Cardiac muscle cell (in vitro differentiated cells and primary cell): Measurements from ENCODE around the gene OTUB2. TPM values are rescaled to one million over a fixed set of nuclear protein-coding genes. Genes with fewer than 3 reads are reported as not detected.
A peak's percentile ranks its signal among the peaks of the same experiment; 100 is the strongest.

Experiments
- DNase-seq, 2 donors: peaks; one replicate each; pipeline versions ENCODE4 v3.0.0 to v3.0.0-alpha.2; 2010 to 2017; ENCODE audit warnings: low read depth in 1 of 2, low spot score in 1 of 2
- H3K27ac ChIP-seq: fragments of 200-600 bp; sonication (generic); 2 replicates; pipeline ENCODE4 v1.5.1; 2016
- H3K27me3 ChIP-seq: fragments of 200-600 bp; sonication (generic); 2 replicates; pipeline ENCODE4 v1.6.0; 2016; ENCODE audit warnings: control low read depth
- H3K36me3 ChIP-seq: fragments of 200-600 bp; sonication (generic); 2 replicates; pipeline ENCODE4 v1.5.1; 2016; ENCODE audit warnings: control low read depth
- H3K4me1 ChIP-seq: fragments of 200-600 bp; sonication (generic); 2 replicates; pipeline ENCODE4 v1.8.1; 2017; ENCODE audit warnings: low read depth, mild to moderate bottlenecking, mixed run types
- H3K4me3 ChIP-seq: fragments of 200-600 bp; sonication (generic); 2 replicates; pipeline ENCODE4 v1.5.1; 2016; ENCODE audit warnings: mild to moderate bottlenecking
- H3K9me3 ChIP-seq: fragments of 200-600 bp; sonication (generic); 2 replicates; pipeline ENCODE4 v1.5.1; 2017; ENCODE audit warnings: low read depth, mild to moderate bottlenecking, control low read depth
- polyA plus RNA-seq: library from polyadenylated mRNA; unstranded; fragments of >200 nt; fragmentation: Nextera tagmentation; extraction: Ambion mirVana; gene quantifications from 2 replicates; pipeline ENCODE4 v1.2.1, GENCODE V29; 2016
- total RNA-seq: library from RNA; depleted of rRNA; stranded (reverse); fragments of >200 nt; gene quantifications from 2 replicates; pipeline ENCODE4 v1.2.3, GENCODE V29; 2016
- TF ChIP-seq, protein P1 (sequence below): IDR thresholded peaks from 2 replicates; pipeline ENCODE4 v1.5.1; 2012; ENCODE audit warnings: low read depth, mild to moderate bottlenecking, low read length

OTUB2 gene
- total and polyA plus RNA-seq, 2 experiments from 2014 or later: 4.1 to 4.4 TPM

DNA sequence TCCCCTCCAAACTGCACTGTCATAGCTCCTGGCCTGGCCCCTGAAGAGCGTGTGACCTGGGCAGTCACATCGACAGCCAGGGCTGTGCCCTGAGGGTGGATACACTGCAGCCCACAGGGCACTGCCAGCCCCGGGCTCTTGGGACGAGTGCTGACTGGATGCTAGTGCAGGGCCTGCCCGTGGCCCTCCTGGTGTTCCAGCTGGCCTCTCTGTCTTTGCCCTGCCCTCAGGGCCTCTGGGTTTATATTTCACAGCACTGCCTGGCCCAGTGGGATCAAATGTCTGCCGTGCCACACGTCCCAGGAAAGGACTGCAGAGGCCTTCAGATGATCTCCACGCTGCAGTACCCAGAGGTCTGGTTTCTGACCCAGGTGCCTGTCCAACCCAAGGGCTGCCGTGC, 39.2 kb upstream of the OTUB2 start:
- H3K9me3 ChIP-seq: no peaks in the 10 kb centered on the region
- no peaks in the 10 kb centered on the region for H3K27me3 ChIP-seq
- peak overlapping the region; percentile 45 for H3K27ac ChIP-seq
- TF ChIP-seq, protein P1, sequence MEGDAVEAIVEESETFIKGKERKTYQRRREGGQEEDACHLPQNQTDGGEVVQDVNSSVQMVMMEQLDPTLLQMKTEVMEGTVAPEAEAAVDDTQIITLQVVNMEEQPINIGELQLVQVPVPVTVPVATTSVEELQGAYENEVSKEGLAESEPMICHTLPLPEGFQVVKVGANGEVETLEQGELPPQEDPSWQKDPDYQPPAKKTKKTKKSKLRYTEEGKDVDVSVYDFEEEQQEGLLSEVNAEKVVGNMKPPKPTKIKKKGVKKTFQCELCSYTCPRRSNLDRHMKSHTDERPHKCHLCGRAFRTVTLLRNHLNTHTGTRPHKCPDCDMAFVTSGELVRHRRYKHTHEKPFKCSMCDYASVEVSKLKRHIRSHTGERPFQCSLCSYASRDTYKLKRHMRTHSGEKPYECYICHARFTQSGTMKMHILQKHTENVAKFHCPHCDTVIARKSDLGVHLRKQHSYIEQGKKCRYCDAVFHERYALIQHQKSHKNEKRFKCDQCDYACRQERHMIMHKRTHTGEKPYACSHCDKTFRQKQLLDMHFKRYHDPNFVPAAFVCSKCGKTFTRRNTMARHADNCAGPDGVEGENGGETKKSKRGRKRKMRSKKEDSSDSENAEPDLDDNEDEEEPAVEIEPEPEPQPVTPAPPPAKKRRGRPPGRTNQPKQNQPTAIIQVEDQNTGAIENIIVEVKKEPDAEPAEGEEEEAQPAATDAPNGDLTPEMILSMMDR: no peak
- peaks cover 38% of the 10 kb centered on the region for H3K4me1 ChIP-seq
- no peak for DNase-seq
- no peaks in the 10 kb centered on the region for H3K36me3 ChIP-seq
- no peak overlapping the region for H3K4me3 ChIP-seq

DNA sequence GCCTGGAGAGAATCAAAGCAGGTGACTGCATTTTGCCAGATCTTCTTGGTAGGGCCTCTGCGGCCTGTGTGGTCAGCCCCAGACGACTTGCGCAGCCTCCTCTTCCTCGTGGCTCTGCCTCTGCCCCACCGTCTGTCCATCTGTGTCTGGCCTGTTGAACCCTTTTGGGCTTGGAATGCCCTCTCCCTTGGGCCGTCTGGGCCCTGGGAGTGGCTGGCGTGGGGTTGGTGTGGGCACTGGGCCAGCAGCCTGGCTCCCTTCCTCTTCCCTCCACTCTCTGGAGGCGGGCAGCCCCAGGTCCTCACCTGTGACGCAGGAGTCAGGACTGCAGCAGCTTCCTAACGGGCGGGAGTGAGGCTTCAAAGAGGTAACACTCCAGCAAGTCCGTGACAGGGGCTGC, 38.8 kb upstream of the OTUB2 start:
- no peak overlapping the region for H3K4me3 ChIP-seq
- H3K4me1 ChIP-seq: peaks cover 35% of the 10 kb centered on the region
- TF ChIP-seq, protein P1: no peak
- no peaks in the 10 kb centered on the region for H3K27me3 ChIP-seq
- DNase-seq: no peak
- H3K36me3 ChIP-seq: no peaks in the 10 kb centered on the region
- no peaks in the 10 kb centered on the region for H3K9me3 ChIP-seq
- H3K27ac ChIP-seq: peak overlapping the region; percentile 16

DNA sequence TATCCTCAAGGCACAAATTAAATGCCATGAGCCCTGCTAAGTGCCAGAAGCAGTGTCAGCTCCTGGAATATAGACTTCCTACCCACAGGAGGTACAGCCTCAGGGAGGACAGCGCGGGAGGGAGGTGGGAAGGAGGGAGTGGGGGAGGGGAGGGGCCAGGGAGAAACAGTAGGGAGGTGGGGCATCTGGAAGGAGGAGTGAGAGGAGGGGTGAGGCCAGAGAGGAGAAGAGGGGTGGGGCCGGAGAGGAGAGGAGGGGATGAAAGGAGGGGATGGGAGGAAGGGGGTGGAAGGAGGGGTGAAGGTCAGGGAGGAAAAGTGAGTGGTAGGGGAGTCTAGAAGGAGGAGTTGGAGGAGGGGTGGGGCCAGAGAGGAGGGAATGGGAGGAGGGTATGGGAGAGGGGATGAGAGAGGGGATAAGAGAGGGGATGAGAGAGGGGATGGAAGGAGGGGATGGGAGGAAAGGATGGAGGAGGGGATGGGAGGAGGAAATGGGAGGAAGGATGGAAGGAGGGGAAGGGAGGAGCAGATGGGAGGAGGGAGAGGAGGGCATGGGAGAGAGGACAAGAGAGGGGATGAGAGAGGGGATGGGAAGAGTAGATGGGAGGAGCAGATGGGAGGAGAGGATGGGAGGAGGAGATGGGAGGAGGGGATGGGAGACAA, 38.2 kb upstream of the OTUB2 start:
- Histone ChIP-seq H3K27ac (no peak overlapping the region), H3K4me3 (no peak overlapping the region), H3K4me1 (peaks cover 31% of the 10 kb centered on the region), H3K9me3 (no peaks in the 10 kb centered on the region), H3K27me3 (no peaks in the 10 kb centered on the region), H3K36me3 (no peaks in the 10 kb centered on the region)
- DNase-seq: no peak
- TF ChIP-seq, protein P1: no peak

DNA sequence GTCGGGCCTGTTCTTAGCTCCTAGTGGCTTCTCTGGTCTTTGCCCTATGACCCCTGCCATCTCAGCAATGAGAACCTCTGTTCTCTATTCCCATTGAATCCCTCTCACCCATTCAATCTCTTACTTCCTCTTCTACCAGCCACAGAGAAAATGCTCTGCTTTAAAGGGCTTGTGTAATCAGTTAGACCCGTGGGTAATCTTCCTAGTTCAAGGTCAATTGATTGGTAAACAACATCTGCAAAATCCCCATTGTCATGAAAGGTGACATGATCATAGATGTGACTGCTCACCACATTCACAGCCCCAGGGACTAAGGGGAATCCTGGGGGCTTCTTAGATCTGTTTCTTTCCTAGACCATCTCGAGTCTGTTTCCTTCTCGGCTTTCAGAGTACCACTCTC, 36.2 kb upstream of the OTUB2 start:
- Histone ChIP-seq H3K4me1 (peaks cover 26% of the 10 kb centered on the region), H3K27me3 (no peaks in the 10 kb centered on the region), H3K27ac (no peak overlapping the region), H3K36me3 (no peaks in the 10 kb centered on the region), H3K9me3 (no peaks in the 10 kb centered on the region), H3K4me3 (no peak overlapping the region)
- TF ChIP-seq, protein P1: no peak
- DNase-seq: no peak

DNA sequence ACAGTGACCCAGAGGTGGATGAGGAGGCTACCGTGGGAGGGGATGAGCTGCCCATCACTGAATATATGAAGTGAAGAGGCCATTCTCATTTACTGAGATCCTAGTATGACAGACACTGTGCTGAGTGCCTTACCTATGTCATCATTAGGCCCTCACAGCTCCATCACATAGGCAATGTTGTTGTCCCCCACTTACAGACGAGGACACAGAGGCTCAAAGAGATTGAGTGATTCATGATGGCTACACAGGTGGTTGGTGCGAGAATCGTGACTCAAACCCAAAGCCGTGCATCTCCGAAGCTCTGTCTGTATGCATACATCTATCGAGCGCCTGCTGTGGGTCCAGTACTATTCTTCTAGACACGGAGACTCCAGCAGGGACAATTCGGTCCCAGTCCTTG, 34.9 kb upstream of the OTUB2 start:
- TF ChIP-seq, protein P1: no peak
- Histone ChIP-seq H3K27me3 (no peaks in the 10 kb centered on the region), H3K9me3 (no peaks in the 10 kb centered on the region), H3K4me1 (peaks cover 20% of the 10 kb centered on the region), H3K36me3 (no peaks in the 10 kb centered on the region), H3K4me3 (no peak overlapping the region), H3K27ac (no peak overlapping the region)
- no peak for DNase-seq
